ENCODE results near the gene HSH2D. TPM values are rescaled to one million over a fixed set of nuclear protein-coding genes. Genes with fewer than 3 reads are reported as not detected.

Gene HSH2D
- total and polyA plus RNA-seq, 2 of the 13 experiments (the other 11 are each of a cell fraction or from before 2014, with no cell fraction given): 0.69 to 3.2 TPM

GRCh38 chr19:16197622-16198369 is 54.3 kb downstream of the HSH2D start, which contains the start of gene AP1M1 (continued):
- TF ChIP-seq ZNF503 (CRISPR knock-in tag; IDR thresholded peaks at IDR 0.05) (peak; percentile 65), NFKB2 (CRISPR knock-in tag; IDR thresholded peaks at IDR 0.05; ENCODE audit: borderline replicate concordance) (peak; percentile 51; the same call in 1 of the 2 replicates), SOX13 (IDR thresholded peaks at IDR 0.05) (no peak), SOX13 (CRISPR knock-in tag; conservative IDR thresholded peaks at IDR 0.05 in 1 of 2, IDR thresholded peaks at IDR 0.05 in 1 of 2) (0 out of 4 replicates have a peak, but pooled peaks of 1 of the 2 experiments have one; percentile 5), ZSCAN9 (CRISPR knock-in tag; IDR thresholded peaks at IDR 0.05; ENCODE audit: borderline replicate concordance) (0 out of 2 replicates have a peak, but pooled peaks have one; percentile 11), BCL3 (CRISPR knock-in tag; IDR thresholded peaks at IDR 0.05) (peak; percentile 39; the same call in 1 of the 2 replicates), CREB1 (IDR thresholded peaks at IDR 0.05) (no peak), CREB1 (CRISPR knock-in tag; IDR thresholded peaks at IDR 0.05) (no peak), MEF2D (CRISPR knock-in tag; IDR thresholded peaks at IDR 0.05) (peak; percentile 38; the same call in 1 of the 2 replicates), ZNF746 (CRISPR knock-in tag; IDR thresholded peaks at IDR 0.05) (0 out of 2 replicates have a peak, but pooled peaks have one; percentile 51), ZNF142 (CRISPR knock-in tag; IDR thresholded peaks at IDR 0.05) (0 out of 2 replicates have a peak, but pooled peaks have one; percentile 32), ZFY (CRISPR knock-in tag; IDR thresholded peaks at IDR 0.05) (peak; percentile 93), ARNT (IDR thresholded peaks at IDR 0.05) (no peak), CSRNP1 (CRISPR knock-in tag; IDR thresholded peaks at IDR 0.05) (peak; percentile 58; the same call in 1 of the 2 replicates), MNT (IDR thresholded peaks at IDR 0.05) (peak; percentile 42), KLF12 (CRISPR knock-in tag; IDR thresholded peaks at IDR 0.05; ENCODE audit: borderline replicate concordance) (peak; percentile 81; the same call in 1 of the 2 replicates)
